A673 (cell line): Measurements from ENCODE around the gene SMIM1. TPM values are rescaled to one million over a fixed set of nuclear protein-coding genes. Genes with fewer than 3 reads are reported as not detected.

Source experiments
- BruUV-seq: library from RNA; stranded (reverse); fragments of 400-500 nt; replicated peaks from 2 replicates; lab custom pipeline; 2021; lab: Mats Ljungman, UMichigan
- CTCF ChIA-PET: fragments of 300-600 bp; sonication (Branson Sonifier 250); formaldehyde crosslinking; loops from one replicate; lab custom pipeline; 2022; ENCODE audit warnings: antibody characterized with exemption; lab: Charles Lee
- POLR2A ChIA-PET: fragments of 300-600 bp; sonication (Branson Sonifier 250); formaldehyde crosslinking; loops from one replicate; lab custom pipeline; 2022; ENCODE audit warnings: antibody characterized with exemption; ENCODE audit not compliant: low non-redundant PET; lab: Charles Lee
- DNase-seq: peaks from one replicate; pipeline ENCODE4 v3.0.0-alpha.2; 2015; ENCODE audit warnings: low spot score
- H3K27ac ChIP-seq: fragments of 200-600 bp; sonication (generic); 2 replicates; pipeline ENCODE4 v1.5.1; 2016; ENCODE audit warnings: mixed run types, low read depth, mild to moderate bottlenecking, mixed read lengths, antibody characterized with exemption, low read length; ENCODE audit not compliant: poor library complexity, severe bottlenecking
- H3K27me3 ChIP-seq: fragments of 200-600 bp; sonication (generic); replicated peaks from 2 replicates; pipeline ENCODE4 v1.6.1; 2017; ENCODE audit warnings: mixed run types, low read depth, mild to moderate bottlenecking, mixed read lengths, antibody characterized with exemption, low read length; ENCODE audit not compliant: insufficient read depth, poor library complexity
- H3K36me3 ChIP-seq: fragments of 200-600 bp; sonication (generic); 2 replicates; pipeline ENCODE4 v1.6.1; 2016; ENCODE audit warnings: mixed run types, mild to moderate bottlenecking, mixed read lengths, antibody characterized with exemption, low read length; ENCODE audit not compliant: insufficient read depth, poor library complexity, severe bottlenecking
- H3K4me1 ChIP-seq: fragments of 200-600 bp; sonication (generic); 2 replicates; pipeline ENCODE4 v1.6.1; 2017; ENCODE audit warnings: mixed run types, mild to moderate bottlenecking, mixed read lengths, antibody characterized with exemption, low read length; ENCODE audit not compliant: insufficient read depth, poor library complexity, severe bottlenecking
- H3K4me3 ChIP-seq: fragments of 200-600 bp; sonication (generic); 2 replicates; pipeline ENCODE4 v1.5.1; 2016; ENCODE audit warnings: low read depth, mixed run types, mild to moderate bottlenecking, mixed read lengths, low read length; ENCODE audit not compliant: poor library complexity, severe bottlenecking
- H3K9me3 ChIP-seq: fragments of 200-600 bp; sonication (generic); 2 replicates; pipeline ENCODE4 v1.6.1; 2016; ENCODE audit warnings: mixed run types, low read depth, mild to moderate bottlenecking, mixed read lengths, antibody characterized with exemption, low read length; ENCODE audit not compliant: poor library complexity, severe bottlenecking
- EZH2 ChIP-seq: fragments of 200-600 bp; sonication (generic); IDR thresholded peaks from 2 replicates; pipeline ENCODE4 v1.6.1; 2017; ENCODE audit warnings: borderline replicate concordance, low read depth, mild to moderate bottlenecking, mixed read lengths, antibody characterized with exemption, low read length; ENCODE audit not compliant: poor library complexity, severe bottlenecking
- intact Hi-C: fragments of 100-400 bp; cut with micrococcal nuclease; formaldehyde crosslinking; loops from one replicate; pipeline ENCODE4 v1.10.0; 2022; ENCODE audit not compliant: unreplicated experiment
- total RNA-seq: library from RNA; stranded (reverse); gene quantifications from 2 replicates; pipeline ENCODE4 v1.2.3, GENCODE V29; 2021
- TF ChIP-seq, protein P1 (sequence below): fragments of 300-800, 200-600 bp; sonication (generic); conservative IDR thresholded peaks from 2 replicates; pipeline ENCODE4 v1.5.1; 2017; ENCODE audit warnings: low read depth, mild to moderate bottlenecking, antibody characterized with exemption, low read length, moderate library complexity, mixed read lengths

The SMIM1 gene
- total RNA-seq, 1 experiment from 2014 or later = 1.5 TPM

DNA sequence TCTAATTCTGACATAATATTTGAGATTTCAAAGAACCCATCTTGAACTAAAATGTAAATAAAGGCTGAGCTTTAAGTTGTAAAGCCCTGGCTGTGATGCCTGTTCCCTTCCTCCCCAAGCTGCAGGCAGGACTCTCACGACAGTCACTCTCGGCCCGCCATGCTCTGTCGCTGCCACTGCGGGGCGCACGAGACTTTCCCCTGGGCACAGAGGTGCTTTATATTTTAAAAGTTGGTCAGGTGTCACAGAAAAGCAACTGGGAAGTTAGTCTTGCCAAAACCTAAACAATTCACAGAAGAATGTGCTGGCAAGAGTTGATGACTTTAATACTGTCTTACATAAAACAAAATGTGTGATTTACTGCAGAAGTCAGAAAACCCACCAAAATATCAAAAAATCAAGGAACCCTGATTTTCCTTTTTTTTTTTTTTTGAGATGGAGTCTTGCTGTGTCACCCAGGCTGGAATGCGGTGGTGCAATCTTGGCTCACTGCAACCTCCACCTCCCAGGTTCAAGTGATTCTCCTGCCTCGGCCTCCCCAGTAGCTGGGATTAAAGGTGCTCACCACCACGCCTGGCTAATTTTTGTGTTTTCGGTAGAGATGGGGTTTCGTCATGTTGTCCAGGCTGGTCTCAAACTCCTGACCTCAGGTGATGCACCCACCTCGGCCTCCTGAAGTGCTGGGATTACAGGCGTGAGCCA, 13.1 kb downstream of the SMIM1 start:
- ChIA-PET POLR2A (no interaction called here), CTCF (interaction anchor here (0.7 kb wide), 1 partner anchor 835 kb away, joined by 3 read pairs; no protein-coding TSS in a partner anchor)
- Histone ChIP-seq H3K27ac (no peak overlapping the region), H3K4me3 (no peak overlapping the region), H3K27me3 (no peaks in the 10 kb centered on the region), H3K4me1 (no peaks in the 10 kb centered on the region), H3K36me3 (peaks cover 52% of the 10 kb centered on the region), H3K9me3 (no peaks in the 10 kb centered on the region)
- TF ChIP-seq, protein P1, sequence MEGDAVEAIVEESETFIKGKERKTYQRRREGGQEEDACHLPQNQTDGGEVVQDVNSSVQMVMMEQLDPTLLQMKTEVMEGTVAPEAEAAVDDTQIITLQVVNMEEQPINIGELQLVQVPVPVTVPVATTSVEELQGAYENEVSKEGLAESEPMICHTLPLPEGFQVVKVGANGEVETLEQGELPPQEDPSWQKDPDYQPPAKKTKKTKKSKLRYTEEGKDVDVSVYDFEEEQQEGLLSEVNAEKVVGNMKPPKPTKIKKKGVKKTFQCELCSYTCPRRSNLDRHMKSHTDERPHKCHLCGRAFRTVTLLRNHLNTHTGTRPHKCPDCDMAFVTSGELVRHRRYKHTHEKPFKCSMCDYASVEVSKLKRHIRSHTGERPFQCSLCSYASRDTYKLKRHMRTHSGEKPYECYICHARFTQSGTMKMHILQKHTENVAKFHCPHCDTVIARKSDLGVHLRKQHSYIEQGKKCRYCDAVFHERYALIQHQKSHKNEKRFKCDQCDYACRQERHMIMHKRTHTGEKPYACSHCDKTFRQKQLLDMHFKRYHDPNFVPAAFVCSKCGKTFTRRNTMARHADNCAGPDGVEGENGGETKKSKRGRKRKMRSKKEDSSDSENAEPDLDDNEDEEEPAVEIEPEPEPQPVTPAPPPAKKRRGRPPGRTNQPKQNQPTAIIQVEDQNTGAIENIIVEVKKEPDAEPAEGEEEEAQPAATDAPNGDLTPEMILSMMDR = peak; percentile 50
- TF ChIP-seq EZH2 = no peak
- intact Hi-C loops = no loop called here
- peak; percentile 36 for DNase-seq
- no TSS peak for BruUV-seq

GRCh38 chr1:3786468-3787348, 14.2 kb downstream of the SMIM1 start:
- TF ChIP-seq EZH2 = no peak
- TF ChIP-seq, protein P1 = no peak
- H3K27me3 ChIP-seq = no peaks in the 10 kb centered on the region
- no TSS peak for BruUV-seq
- no peak overlapping the region for H3K4me3 ChIP-seq
- no peaks in the 10 kb centered on the region for H3K4me1 ChIP-seq
- DNase-seq = no peak
- H3K36me3 ChIP-seq = peaks cover 42% of the 10 kb centered on the region
- intact Hi-C loops = no loop called here
- ChIA-PET POLR2A (no interaction called here), CTCF (no interaction called here)
- H3K27ac ChIP-seq = no peak overlapping the region
- H3K9me3 ChIP-seq = no peaks in the 10 kb centered on the region

GRCh38 chr1:3787349-3787715, 14.8 kb downstream of the SMIM1 start:
- intact Hi-C loops = no loop called here
- no peaks in the 10 kb centered on the region for H3K4me1 ChIP-seq
- H3K27ac ChIP-seq = no peak overlapping the region
- BruUV-seq = no TSS peak
- ChIA-PET POLR2A (no interaction called here), CTCF (no interaction called here)
- no peak overlapping the region for H3K4me3 ChIP-seq
- no peak for TF ChIP-seq EZH2
- TF ChIP-seq, protein P1 = no peak
- no peak for DNase-seq
- H3K27me3 ChIP-seq = no peaks in the 10 kb centered on the region
- no peaks in the 10 kb centered on the region for H3K9me3 ChIP-seq
- peaks cover 38% of the 10 kb centered on the region for H3K36me3 ChIP-seq
